ENCODE results near the gene SALL1.

SALL1 gene

DNA sequence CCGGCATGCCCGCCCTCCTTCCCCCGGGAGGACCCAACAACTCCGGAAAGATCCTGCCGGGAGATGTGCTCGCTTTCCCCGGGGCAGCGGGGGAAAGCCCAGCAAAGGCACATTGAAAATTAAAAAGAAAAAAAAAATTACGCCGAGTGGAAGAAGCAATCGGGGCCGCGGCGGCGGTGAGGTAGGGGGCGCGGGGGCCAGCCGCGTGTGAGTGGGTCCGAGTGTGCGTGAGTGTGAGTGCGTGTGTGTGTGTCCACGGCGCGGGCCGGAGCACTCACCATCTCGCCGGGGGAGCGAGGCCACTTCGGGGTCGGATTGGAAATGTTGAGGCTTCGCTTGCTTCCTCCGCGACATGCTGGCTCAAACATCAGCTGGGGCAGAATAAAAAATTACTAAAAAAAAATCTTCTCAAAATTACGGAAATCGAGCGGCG is at the start of gene SALL1:
SALL1 (minus strand) TSS at position 383 of the 433 bp plus-strand sequence; CDS start at position 354, 29 bp downstream.
- DNase-seq, result no peak

DNA sequence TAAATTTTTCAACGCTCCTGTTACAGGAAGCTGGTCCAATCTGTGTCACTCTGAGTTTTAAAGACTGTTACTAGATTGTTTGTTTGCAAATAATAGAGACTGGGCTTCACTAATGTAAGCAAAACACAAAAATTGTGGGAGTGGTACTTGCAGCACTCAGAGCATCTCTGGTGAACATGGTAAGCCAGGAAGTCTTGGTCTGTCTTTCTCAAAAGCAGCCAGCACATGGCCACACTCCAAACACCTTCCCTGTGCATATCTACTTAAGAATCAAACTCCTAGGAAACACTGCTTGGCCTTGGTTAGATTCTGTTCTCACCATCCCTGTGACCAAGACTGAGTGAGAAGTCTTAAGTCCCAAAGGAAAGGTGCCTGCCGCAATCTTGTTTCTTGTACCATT is 49.7 kb upstream of the SALL1 start:
- no peak for DNase-seq

DNA sequence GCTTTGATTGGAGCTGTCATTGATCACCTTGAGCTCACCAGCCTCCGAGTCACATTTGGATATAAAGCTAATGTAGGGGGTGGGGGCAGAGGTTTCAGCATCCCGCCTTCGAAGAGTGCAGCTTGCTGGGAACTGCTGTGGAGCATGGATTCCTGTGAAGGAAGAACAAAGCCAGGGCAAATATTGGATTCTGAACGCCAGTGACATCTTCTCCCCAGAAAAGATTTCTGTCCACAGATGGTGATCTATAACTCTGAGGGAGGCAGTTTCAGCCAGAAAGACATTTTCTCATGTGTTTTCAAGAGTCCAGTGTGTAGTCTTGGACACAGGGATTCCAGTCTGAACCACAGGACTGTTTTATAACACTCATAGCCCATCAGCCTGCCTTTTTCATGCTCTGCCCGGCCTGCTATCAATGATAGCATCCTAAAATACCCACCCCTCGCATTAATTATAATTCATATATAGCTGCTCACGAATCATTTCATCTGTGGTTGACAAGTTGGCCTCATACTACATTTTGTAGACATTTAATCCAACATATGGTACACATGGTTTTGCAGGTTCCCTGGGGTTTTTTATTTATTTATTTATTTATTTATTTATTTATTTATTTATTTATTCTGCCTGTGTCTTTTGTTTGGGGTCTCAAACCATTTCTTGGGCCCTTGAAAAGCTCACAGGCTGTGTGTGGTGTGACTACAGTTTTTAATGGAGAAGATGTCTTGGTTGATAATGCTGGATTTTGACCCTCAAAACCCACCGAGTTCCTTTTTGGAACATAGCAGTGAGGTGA is 47.1 kb upstream of the SALL1 start:
- no peak for DNase-seq

DNA sequence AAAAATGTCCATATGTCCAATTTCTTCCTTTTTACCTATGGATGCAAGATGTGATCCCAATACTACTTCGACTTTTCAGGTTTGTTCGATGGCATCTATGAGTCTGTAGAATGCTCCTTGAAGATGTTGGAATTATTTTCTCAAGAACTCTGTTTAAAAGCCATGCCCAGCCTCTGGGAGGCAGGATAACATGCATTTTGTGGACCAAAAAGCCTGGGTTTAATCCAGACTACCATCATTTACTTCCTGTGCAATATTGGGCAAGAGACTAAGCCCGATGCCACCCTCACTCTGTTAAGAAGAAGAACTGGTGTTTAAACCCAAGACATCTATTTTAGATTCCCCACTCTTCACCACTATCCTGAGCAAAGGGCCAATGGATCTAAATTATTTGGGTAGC is 42.8 kb upstream of the SALL1 start:
- no peak for DNase-seq

DNA sequence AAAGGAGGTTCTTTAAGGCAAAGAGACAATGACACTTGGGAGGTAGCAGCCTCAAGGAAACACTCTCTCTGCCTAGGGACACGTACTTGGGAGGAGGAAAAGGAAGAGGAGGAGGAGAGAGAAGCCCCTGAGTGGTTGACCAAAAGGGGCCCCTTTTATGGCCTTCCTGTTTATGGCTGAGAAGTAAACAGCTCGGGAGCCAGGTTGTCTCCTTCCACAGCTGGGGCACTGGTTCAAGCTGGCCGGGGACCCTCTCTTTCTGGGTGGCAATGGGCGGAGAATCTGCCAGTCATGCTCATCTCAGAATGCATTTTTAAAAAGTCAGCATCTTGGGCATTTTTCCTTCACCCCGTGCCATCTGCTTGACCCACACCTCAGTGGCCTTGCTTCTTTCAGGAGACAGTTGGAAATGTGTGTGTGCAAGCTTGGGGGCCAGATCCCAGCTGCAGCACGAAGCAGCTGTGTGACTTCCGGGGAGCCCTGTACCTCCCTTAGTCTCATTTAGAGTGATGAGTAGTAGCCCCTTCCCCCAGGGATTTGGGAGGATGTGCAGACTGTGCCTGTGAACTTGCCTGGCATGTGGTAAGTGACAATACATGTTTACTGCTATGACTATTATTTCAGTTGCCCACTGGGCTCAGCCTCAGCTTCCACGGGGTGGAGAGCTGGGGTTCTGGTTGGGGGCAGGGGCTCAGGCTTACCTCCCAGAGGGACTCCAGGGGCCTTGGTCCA is 33.8 kb upstream of the SALL1 start:
- DNase-seq, result no peak

DNA sequence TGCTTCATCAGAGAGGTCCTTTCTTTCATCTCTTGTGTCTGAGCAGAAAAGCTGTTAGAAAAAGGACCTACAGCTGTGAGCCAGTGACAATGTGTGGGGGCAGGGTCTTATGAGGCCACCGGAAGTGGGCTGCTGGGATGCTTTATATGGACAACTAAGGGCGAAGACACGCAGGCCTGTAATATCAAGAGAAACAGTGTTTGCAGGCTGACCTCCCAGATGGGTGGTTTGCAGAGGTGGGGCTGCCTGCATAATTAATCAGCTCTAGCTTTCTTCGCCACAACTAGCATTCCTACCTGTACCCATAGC is 30.4 kb upstream of the SALL1 start:
- no peak for DNase-seq

DNA sequence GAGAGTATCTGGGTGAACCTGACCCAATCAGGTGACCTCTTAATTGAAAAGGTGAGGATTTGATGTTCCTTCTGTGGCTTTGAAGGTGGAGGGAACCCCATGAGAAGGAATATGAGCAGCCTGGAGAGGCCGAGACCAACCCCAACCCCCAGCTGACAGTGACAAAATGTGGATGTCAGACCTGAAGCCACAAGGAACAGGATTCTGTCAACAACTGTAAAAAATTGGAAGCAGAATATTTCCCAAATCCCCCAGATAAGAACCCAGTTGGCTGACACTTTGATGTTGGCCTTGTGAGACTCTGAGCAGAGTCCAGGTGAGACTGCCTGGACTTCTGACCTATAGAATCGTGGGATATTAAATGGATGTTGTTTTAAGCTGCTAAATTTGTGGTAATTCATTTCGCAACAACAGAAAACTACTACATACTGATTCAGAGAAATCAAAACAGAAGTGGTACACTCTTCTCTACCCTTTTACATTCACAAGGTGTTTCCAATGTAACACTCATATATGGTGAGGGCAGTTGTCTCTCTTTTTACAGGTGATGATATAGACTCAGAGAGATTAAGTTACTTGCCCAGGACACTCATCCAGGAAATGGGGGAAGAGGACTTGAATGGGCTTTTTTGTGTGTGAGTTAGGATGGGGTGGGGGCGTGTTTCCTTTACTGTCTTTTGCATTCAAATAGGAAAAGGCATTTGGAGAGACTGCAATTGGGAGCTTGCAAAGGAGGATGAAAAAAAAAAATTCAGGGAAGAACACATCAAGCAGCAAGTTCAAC is 29.8 kb upstream of the SALL1 start:
- DNase-seq, result no peak

DNA sequence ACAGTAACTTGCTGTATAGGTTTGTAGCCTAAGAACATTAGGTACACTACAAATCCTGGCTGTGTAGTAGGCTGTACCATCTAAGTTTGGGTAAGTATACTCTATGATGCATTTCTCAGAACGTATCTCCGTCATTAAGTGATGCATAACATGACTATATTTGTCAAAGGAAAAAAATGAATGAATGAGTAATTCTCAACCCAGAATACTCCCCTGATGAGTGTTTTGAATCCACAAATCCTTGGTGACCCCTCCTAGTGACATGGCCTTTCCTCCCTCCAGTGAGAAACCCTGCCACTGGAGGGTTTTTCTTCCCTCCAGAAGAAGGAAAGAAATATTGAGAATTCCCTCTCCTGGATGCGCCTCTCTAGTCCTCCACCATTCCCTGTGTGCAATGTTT is 24.0 kb upstream of the SALL1 start:
- DNase-seq, result no peak

DNA sequence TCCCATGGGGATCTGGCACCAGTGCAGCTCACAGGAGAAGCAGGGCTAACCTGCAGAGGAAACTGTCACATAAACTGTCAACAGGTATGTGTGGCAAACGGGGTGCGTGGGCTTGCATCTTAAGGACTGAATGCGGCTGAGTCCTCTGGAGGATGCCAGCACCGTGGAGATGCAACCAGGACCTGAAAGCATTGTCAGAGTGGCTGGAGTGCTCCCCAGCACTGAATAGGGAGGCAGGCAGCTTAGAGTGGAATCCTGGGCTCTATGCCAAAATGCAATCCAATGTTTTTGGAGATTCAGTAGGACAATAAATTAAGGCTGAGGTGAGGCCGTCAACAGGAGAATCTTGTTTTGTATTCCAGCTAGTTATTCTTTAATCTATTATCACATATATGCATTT is 21.3 kb upstream of the SALL1 start:
- DNase-seq, result no peak

DNA sequence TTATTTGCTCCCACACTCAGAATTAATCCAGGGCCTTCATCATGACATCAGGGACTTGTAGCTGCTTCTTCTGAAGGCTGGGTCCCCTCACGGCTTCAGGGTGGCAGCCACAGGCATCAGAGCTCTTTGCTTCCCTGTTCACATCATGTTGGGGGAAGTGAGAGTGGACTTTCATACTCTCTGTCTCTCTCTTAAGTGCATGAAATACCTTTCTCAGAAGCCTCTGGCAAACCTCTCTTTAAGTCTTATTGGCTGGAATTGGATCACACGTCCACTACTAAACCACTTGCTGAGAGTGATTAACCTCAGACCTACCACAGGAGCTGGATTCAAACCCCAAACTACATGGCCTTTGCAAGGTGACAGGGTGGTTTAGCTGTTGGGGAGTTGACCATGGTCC is 17.7 kb upstream of the SALL1 start:
- no peak for DNase-seq

DNA sequence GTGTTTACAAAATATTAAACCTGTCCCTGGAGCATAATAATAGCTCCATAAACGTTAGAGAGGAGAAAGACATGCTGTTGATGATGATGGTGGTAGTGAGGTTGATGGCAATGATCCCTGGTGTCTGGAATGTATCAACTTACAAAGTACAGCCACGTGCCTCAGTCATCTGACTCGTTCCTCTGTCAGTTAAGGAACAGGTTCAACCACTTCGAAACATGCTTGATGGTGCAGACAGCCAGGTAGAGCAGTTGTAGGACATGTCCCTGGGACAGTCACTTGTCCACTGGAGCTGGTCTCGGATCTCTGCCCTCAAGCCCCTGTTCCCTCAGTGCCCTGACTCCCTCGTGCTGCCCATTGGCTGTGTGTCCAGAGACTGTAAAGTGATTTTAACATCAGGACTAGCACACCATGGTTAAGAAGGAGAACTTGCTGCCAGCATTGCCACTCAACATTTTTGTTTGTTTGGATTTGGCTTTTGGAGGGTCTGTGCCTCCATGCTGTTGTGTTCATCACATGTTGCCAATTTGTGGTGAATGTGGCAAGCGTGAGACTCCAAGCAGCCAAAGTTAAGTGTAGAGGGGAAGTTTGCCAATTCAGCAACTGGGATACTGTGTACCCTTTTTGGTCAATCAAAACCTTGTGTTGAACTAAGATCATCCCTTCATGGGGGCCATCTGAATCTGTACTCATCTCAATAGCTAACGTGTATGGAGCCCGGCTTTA is 16.3 kb upstream of the SALL1 start:
- DNase-seq, result no peak

DNA sequence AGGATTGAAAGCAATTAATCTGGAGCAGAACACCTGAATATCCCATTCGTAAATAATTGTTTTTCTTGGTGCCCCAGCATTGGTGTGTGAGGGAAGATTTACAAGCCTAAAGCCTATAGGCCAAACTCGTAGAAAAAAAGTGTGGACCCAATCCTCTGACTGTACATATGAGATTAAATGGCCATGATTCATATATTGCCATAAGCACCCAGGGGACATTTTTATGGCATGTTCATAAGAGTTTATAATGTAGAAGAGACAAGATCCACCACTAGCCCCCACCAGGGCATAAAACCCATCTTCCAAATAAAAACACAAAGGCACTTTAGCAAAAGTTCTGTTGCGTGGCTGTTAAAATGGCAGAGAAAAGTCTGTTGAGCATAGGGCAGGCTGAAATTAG is 15.5 kb upstream of the SALL1 start:
- no peak for DNase-seq

DNA sequence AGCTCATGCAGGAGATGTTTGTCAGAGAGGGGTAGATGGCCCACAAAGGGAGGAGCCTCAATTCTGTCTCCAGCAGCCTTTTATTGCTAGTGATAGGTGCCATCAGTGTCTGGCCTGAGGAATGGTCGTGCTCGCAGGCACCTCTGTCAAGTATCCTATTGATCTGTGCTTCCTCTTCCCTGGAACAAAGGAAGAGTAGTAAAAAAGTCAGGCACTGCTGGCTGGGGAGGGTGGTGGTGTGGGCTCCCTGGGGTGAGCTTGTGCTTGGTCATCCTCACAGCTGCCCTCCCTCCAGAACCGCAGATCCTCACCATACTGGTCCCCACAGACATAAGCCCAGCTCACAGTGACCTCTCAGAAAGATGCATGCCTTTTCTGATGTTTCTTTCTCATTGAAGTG is 15.0 kb upstream of the SALL1 start:
- no peak for DNase-seq

DNA sequence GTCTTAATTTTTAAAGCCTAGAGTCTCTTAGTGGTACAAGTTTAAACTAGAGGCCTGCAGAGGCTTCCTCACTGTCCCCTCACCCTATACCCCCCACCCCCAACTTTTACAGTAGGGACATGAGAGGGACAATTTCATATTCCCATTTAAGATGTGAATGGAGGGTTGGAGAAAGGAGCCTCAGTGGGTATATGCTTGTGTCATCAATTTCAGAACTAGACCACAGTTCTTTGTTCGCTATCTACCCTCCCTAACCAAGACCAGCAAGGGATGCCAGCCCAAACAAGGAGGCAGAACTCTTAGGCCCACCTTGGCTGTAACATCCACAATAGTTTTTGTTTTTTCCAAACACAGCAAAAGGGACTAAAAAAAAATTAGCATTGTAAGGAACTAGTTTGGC is 14.0 kb upstream of the SALL1 start:
- no peak for DNase-seq

DNA sequence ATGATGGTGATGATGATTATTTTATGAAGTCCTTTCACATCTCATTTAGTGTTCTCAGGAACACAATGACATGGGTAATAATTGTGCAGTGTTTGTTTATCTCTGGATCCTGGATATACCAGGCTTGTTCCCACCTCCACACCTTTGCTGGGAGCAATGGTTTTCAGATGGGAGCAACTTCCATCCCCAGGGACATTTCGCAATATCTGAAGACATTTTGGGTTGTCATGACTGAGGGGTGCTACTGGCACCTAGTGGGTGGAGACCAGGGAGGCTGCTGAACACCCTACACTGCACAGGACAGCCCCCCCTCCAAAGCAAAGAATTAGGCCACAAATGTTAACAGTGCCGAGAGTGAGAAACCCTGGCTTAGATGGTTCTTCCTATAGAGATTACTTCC is 13.5 kb upstream of the SALL1 start:
- no peak for DNase-seq

DNA sequence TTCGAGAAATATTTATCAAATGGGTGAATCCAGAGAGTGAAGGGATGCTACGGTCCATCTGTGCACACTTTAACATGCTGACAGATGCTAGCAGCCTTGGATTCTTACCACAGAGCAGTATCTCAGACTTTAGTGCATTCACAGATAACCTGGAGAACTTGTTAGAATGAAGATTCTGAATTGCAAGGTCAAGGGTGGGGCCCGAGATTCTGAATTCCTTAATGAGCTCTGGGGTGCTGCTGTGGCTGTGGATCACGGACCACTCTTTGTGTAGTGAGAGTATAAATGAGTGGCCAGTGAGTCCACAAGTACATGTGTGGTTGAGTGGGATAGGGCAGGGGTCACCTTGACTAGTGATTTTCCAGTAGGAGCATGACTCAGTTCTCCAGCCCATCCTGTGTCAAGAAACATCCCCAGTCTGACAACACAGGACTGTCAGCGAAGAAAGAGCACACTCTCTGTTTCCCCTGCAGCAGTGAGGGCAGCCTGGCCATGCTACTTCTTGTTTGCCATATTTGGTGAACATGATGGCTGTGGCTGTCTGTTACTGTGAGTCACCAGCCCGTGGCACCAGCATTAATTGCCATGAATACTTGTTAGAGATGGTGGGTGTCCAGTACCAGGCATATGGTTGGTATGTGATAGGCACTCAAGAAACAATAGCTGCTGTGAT is 13.0 kb upstream of the SALL1 start:
- DNase-seq, result no peak

DNA sequence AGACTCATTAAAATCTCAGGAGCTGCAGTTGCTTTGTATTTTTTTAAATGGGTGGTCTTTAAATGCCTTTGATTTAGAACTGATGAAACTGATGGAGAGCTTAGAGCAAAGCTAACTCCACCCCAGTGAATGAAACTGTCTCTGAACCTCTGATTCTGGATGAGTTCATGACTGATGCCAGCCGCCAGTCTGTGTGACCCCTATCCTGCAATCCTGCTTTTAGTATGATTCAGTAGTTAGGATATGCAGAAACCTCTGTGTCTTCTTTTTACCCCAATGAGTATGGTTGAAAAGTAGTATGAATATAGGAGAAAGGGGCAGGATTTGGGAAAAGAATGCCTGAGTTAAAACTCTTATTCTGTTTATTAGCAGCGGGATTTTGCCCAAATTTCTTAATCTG is 12.3 kb upstream of the SALL1 start:
- no peak for DNase-seq

DNA sequence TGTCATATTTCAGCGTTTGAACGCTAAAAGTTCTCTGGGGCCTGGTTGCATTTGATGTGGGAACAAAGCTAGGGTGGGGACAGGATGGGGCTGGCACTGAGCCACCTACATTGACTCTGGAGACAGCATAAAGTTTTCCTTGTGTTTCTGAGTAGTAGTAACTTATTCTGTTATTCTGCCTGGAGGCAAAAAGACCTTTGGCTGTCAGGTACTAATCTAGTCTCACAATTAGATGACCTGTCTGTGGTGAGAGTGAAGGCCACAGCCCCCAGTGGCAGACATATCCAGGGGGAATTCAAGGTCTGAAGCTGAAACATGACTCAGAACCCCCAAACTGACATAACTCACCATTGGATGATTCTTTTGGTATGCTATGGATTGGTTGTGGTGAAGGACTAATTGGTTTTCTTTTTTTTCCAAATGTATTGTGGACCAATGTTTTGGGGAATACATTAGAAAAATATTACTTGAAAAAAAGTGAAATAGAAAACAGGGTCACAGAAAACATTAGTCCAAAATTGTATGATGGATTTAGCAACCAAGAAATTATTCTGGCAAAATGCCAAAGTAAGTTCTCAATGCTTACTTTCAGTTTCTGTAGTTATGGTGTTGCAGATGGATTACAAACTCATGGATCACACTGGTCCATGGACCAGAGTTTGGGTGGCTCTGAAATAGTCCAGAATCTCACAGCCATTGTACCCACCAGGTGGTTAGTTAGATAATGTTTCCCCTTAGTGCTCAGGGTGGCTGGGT is 10.5 kb upstream of the SALL1 start:
- DNase-seq, result no peak

DNA sequence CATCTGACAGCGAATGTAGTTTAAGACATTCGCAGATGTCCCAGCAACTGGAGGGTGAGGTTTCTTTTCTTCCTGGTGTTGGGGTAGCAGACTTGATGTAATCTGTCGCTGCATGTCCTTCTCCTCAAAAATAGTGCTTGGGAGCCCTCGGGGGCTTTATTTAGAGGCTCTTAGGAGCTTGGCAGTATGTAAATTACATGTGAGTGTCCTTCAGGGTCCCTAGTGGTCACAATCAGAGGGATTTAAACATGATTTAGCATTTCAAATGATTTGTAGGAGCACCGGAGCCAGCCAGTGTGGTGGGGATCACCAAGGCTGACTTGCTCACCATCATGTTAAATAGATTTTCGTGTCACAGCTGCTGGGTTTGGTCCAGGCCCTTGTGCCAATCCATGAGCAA is 8.8 kb upstream of the SALL1 start:
- DNase-seq, result no peak

DNA sequence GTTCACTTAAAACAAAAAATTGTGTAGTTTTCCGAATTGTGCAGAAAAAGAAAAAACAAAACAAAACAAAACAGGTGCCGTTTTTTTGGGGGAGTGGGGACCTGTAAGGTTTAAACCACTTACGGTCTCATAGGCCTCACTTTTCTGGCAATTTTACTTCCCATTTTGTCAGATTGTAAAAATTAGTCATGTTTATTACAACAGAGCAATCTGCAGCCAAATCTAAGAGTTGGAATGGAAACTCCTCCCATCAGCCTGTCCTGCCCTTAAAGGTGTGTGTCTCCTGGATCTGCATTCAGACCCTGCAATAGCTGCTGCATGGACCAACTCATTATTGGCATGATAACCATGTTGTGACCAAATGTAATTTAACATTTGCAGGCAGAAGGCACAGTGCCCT is 8.2 kb upstream of the SALL1 start:
- DNase-seq, result no peak

DNA sequence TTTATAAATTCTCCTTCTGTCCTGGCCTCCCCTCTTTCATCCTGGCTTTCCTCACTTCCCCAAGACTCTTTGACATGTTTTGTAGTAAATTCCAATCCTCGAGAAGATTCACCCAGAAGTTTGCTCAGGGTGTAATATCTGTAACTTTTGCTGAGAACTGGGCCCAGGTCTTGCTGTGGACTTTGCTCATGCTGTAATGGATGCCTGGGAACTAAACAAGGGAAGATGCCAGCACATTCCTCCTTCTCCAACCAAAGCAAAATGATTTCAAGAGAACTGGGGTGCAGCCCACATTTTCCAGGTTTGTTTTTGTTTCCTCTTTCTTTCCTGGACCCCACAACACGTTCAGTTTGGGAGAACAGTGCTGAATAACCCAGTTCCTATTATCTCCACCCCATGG is 6.6 kb upstream of the SALL1 start:
- DNase-seq, result no peak

DNA sequence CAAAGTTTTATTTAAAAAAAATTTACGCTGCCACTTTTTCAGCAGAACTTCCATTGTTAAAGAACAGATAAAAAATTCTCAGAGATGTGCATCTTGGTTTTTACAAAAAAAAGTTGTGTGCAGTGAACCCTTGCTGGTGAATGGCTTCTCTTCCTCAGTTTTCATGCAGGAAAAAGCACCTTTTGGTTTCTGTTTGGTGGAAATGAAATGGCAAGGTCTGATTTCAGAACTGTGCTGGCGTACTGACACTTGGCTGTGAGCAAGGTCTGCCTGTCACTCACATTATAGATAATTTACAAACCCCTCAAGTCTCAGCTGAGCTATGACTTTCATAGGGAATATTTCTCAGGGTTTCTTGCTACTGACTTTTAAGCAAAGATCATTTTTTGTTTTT is 5.7 kb upstream of the SALL1 start:
- no peak for DNase-seq
